GM12891 (cell line): ENCODE data around the gene FSCN2.

ENCODE experiments used
- PAX5 ChIP-seq: IDR thresholded peaks from 2 replicates; pipeline ENCODE4 v1.6.1; 2011; ENCODE audit warnings: low read length, moderate library complexity, mild to moderate bottlenecking; ENCODE audit not compliant: insufficient read depth, severe bottlenecking
- POLR2A ChIP-seq: IDR thresholded peaks from 2 replicates; pipeline ENCODE4 v1.6.1; 2011; ENCODE audit warnings: low read depth, low read length, control low read depth
- POLR2AphosphoS5 ChIP-seq: IDR thresholded peaks from 2 replicates; pipeline ENCODE4 v1.6.1; 2011; ENCODE audit warnings: low read depth, low read length, control low read depth
- SPI1 ChIP-seq: IDR thresholded peaks from 2 replicates; pipeline ENCODE4 v1.6.1; 2011; ENCODE audit warnings: low read depth, low read length, control low read depth

DNA sequence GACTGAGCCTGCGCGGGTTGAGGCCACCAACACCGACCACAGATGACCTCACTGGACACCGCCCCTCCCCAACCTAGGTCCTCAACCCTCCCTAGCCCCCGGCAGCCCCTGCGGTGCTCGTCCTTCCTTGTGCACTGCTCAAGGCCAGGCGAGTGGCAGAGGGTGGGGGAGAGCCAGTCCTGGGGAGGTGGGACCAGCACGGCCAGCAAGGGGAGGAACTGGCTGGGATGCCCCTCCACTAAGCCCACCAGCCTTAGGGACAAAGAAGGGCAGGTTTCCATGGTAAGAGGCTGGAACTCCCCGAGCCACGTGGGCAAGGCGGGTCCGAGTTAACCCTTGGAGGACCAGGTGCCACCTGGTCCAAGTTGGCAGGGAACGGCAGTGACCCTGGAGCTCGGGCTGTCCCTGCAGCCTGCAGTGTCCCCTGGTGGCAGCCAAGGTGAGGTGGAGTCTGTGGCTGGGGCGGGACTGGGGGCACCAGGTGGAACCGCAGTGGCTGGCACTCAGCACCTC, 9.2 kb downstream of the FSCN2 start:
- TF ChIP-seq POLR2AphosphoS5: peak; percentile 12; the same call in 1 of the 2 replicates
- peak; percentile 41 for TF ChIP-seq PAX5
- TF ChIP-seq POLR2A: no peak
- no peak for TF ChIP-seq SPI1
